Tibial nerve (tissue), 3 donors: Measurements from ENCODE around the gene CACNA1S.

Experiments used
- POLR2A ChIP-seq, 2 donors: fragments of 450-650 bp; IDR thresholded peaks; one replicate each; pipeline ENCODE4 v1.6.1; 2017; ENCODE audit warnings: antibody characterized with exemption in 2 of 2, mild to moderate bottlenecking in 2 of 2, moderate library complexity in 2 of 2
- TF ChIP-seq, protein P1 (sequence below), 5 experiments: fragments of 200-600 bp in 3 of 5; fragments of 450-650 bp in 2 of 5; sonication (generic) in 3 of 5; IDR thresholded peaks; one replicate each; pipeline ENCODE4 v1.5.1; 2016 to 2019; ENCODE audit warnings: antibody characterized with exemption in 5 of 5, mild to moderate bottlenecking in 3 of 5, moderate library complexity in 2 of 5

DNA sequence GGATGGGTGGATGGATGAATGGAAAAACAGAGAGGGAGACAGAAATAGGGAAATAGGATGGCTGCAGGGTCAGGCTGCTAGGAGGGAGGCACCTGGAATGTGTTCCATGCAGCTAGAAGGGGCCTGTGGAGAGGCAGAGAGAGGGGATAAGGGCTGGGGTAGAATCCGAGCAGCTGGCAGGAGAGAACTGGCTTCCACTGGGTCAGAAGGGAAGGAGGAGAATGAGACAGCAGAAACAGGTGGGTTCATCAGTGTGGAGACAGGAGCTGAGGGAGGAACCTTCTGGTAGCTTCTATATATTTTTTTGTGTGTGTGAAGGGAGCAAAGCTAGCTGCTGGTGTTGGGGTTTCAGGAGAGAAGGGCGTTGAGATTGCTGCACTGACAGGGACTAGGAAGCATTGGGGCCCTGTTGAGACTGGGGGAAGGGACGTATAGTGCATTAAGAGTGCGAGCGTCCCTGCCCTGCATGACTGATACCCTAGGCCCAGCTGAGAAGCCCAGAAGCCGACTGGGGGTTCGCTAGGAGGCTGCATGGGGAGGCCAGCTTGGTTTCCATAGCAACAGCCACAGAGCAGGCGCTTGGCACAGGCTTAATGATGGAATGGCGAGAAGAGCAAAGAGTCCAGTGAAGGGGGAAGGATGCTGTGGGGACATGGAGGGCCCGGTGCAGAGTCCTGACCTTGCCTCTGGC lies 73.9 kb downstream of the CACNA1S start:
- TF ChIP-seq POLR2A (IDR thresholded peaks at IDR 0.05) = no peak
- TF ChIP-seq, protein P1, sequence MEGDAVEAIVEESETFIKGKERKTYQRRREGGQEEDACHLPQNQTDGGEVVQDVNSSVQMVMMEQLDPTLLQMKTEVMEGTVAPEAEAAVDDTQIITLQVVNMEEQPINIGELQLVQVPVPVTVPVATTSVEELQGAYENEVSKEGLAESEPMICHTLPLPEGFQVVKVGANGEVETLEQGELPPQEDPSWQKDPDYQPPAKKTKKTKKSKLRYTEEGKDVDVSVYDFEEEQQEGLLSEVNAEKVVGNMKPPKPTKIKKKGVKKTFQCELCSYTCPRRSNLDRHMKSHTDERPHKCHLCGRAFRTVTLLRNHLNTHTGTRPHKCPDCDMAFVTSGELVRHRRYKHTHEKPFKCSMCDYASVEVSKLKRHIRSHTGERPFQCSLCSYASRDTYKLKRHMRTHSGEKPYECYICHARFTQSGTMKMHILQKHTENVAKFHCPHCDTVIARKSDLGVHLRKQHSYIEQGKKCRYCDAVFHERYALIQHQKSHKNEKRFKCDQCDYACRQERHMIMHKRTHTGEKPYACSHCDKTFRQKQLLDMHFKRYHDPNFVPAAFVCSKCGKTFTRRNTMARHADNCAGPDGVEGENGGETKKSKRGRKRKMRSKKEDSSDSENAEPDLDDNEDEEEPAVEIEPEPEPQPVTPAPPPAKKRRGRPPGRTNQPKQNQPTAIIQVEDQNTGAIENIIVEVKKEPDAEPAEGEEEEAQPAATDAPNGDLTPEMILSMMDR (IDR thresholded peaks at IDR 0.05) = no peak
